Neuronal stem cell (in vitro differentiated cells): ENCODE data around the gene RREB1.

Source experiments
- DNase-seq: peaks from one replicate; pipeline ENCODE4 v3.0.0-alpha.2; 2013; ENCODE audit warnings: low spot score
- H2AFZ ChIP-seq: one replicate; pipeline ENCODE4 v1.6.1; 2013; ENCODE audit warnings: mild to moderate bottlenecking, low read length, inconsistent platforms
- H2AK5ac ChIP-seq: 2 replicates; pipeline ENCODE4 v1.6.1; 2013; ENCODE audit warnings: low read depth, mild to moderate bottlenecking, inconsistent platforms, low read length, moderate library complexity, mixed read lengths
- H2BK120ac ChIP-seq: 2 replicates; pipeline ENCODE4 v1.6.1; 2013; ENCODE audit warnings: low read depth, mild to moderate bottlenecking, inconsistent platforms, low read length, moderate library complexity, mixed read lengths
- H2BK12ac ChIP-seq: one replicate; pipeline ENCODE4 v1.6.1; 2013; ENCODE audit warnings: low read length, inconsistent platforms
- H2BK15ac ChIP-seq: 2 replicates; pipeline ENCODE4 v1.6.1; 2013; ENCODE audit warnings: mild to moderate bottlenecking, low read length, inconsistent platforms, mixed read lengths
- H2BK5ac ChIP-seq: one replicate; pipeline ENCODE4 v1.6.1; 2013; ENCODE audit warnings: inconsistent platforms, mild to moderate bottlenecking, low read length, moderate library complexity
- H3K14ac ChIP-seq: one replicate; pipeline ENCODE4 v1.6.1; 2013; ENCODE audit warnings: low read length, inconsistent platforms
- H3K18ac ChIP-seq: 2 replicates; pipeline ENCODE4 v1.6.1; 2013; ENCODE audit warnings: low read length, inconsistent platforms
- H3K23ac ChIP-seq: 2 replicates; pipeline ENCODE4 v1.6.1; 2013; ENCODE audit warnings: low read depth, mild to moderate bottlenecking, mixed read lengths, low read length, inconsistent platforms; ENCODE audit not compliant: poor library complexity
- H3K27ac ChIP-seq: replicated peaks from 3 replicates; pipeline ENCODE4 v1.5.1; 2013; ENCODE audit warnings: low read length, inconsistent platforms
- H3K27me3 ChIP-seq, 3 experiments: 2 replicates each; pipeline ENCODE4 v1.6.1; 2013; ENCODE audit warnings: low read length in 3 of 3, mild to moderate bottlenecking in 2 of 3, inconsistent platforms in 1 of 3, low read depth in 1 of 3, mixed read lengths in 1 of 3, moderate library complexity in 1 of 3; ENCODE audit not compliant: control insufficient read depth in 3 of 3, insufficient read depth in 3 of 3
- H3K36me3 ChIP-seq, 2 donors: replicated peaks in 1 of 2; 2 replicates each; pipeline ENCODE4 v1.6.1; 2013; ENCODE audit warnings: low read length in 2 of 2; ENCODE audit not compliant: control insufficient read depth in 2 of 2, insufficient read depth in 2 of 2
- H3K4ac ChIP-seq: 2 replicates; pipeline ENCODE4 v1.6.1; 2013; ENCODE audit warnings: inconsistent platforms, mild to moderate bottlenecking, low read length, moderate library complexity
- H3K4me1 ChIP-seq, 2 donors: 1 replicate in 1 of 2; 2 replicates in 1 of 2; pipeline ENCODE4 v1.6.1; 2013; ENCODE audit warnings: low read length in 2 of 2, low read depth in 1 of 2; ENCODE audit not compliant: control insufficient read depth in 2 of 2, insufficient read depth in 1 of 2
- H3K4me2 ChIP-seq: one replicate; pipeline ENCODE4 v1.6.1; 2013; ENCODE audit warnings: mild to moderate bottlenecking, low read length, inconsistent platforms; ENCODE audit not compliant: insufficient read depth, poor library complexity, severe bottlenecking
- H3K4me3 ChIP-seq, 2 donors: 2 replicates each; pipeline ENCODE4 v1.5.1; 2013; ENCODE audit warnings: low read length in 2 of 2, mild to moderate bottlenecking in 2 of 2, inconsistent platforms in 1 of 2, moderate library complexity in 1 of 2
- H3K79me1 ChIP-seq: one replicate; pipeline ENCODE4 v1.6.1; 2013; ENCODE audit warnings: low read depth, mild to moderate bottlenecking, inconsistent platforms, low read length, moderate library complexity
- H3K9ac ChIP-seq: one replicate; pipeline ENCODE4 v1.6.1; 2013; ENCODE audit warnings: mild to moderate bottlenecking, low read depth, low read length, inconsistent platforms; ENCODE audit not compliant: poor library complexity
- H3K9me3 ChIP-seq, 2 donors: replicated peaks in 1 of 2; 2 replicates each; pipeline versions ENCODE3 to v1.6.1; 2013; ENCODE audit warnings: low read length in 2 of 2, mild to moderate bottlenecking in 2 of 2, inconsistent platforms in 1 of 2, low read depth in 1 of 2, mixed read lengths in 1 of 2, moderate library complexity in 1 of 2; ENCODE audit not compliant: control insufficient read depth in 2 of 2, insufficient read depth in 1 of 2
- H4K8ac ChIP-seq: one replicate; pipeline ENCODE4 v1.6.1; 2013; ENCODE audit warnings: low read depth, mild to moderate bottlenecking, inconsistent platforms, low read length, moderate library complexity
- H4K91ac ChIP-seq: one replicate; pipeline ENCODE4 v1.6.1; 2013; ENCODE audit warnings: low read length, low read depth, mild to moderate bottlenecking, inconsistent platforms; ENCODE audit not compliant: poor library complexity
- WGBS, 2 donors: extraction: QIAGEN DNeasy Blood & Tissue Kit; methylation state at CpG; one replicate each; pipeline ENCODE4 v1.1.7; 2013; ENCODE audit warnings: missing lambda C conversion rate in 2 of 2, mixed read lengths in 1 of 2; ENCODE audit not compliant: insufficient read length in 2 of 2, insufficient replicate concordance in 1 of 2; ENCODE audit errors: extremely low coverage in 2 of 2; 5-methylcytosine and 5-hydroxymethylcytosine counted together

Gene RREB1

GRCh38 chr6:7078856-7079255 is 28.9 kb upstream of the RREB1 start:
- Histone ChIP-seq H2AK5ac (no peak overlapping the region), H2BK12ac (no peak overlapping the region), H3K36me3 (no peaks in the 10 kb centered on the region), H4K8ac (no peak overlapping the region), H3K9me3 (no peaks in the 10 kb centered on the region), H3K18ac (no peak overlapping the region), H3K4me3 (no peak overlapping the region), H3K79me1 (no peaks in the 10 kb centered on the region), H2AFZ (no peak overlapping the region), H2BK15ac (no peak overlapping the region), H3K27ac (no peak overlapping the region), H3K4me1 (no peaks in the 10 kb centered on the region), H3K23ac (no peak overlapping the region), H3K4ac (no peak overlapping the region), H2BK5ac (no peak overlapping the region), H3K4me2 (no peak overlapping the region), H3K27me3 (peaks cover 0 to 6% (median 5%) of the 10 kb centered on the region in 3 experiments), H4K91ac (no peak overlapping the region), H3K9ac (no peak overlapping the region), H3K14ac (no peak overlapping the region), H2BK120ac (no peak overlapping the region)
- DNase-seq: no peak
- 100% methylated on average over 1 of the region's 6 CpGs; no CpG with 5 or more reads in 1 of the 2 donors for WGBS, 2 donors

- Histone ChIP-seq H2AK5ac (no peak overlapping the region), H3K27me3 (peaks cover 0 to 14% (median 5%) of the 10 kb centered on the region in 3 experiments), H3K4me1 (no peaks in the 10 kb centered on the region), H3K4ac (no peak overlapping the region), H2BK15ac (no peak overlapping the region), H3K4me2 (no peak overlapping the region), H4K91ac (no peak overlapping the region), H2BK120ac (no peak overlapping the region), H3K79me1 (no peaks in the 10 kb centered on the region), H3K23ac (no peak overlapping the region), H3K27ac (no peak overlapping the region), H3K4me3 (no peak overlapping the region), H3K18ac (no peak overlapping the region), H2BK5ac (no peak overlapping the region), H3K36me3 (no peaks in the 10 kb centered on the region), H3K14ac (no peak overlapping the region), H2BK12ac (no peak overlapping the region), H2AFZ (no peak overlapping the region), H3K9ac (no peak overlapping the region), H3K9me3 (no peaks in the 10 kb centered on the region), H4K8ac (no peak overlapping the region)
- DNase-seq: no peak
- WGBS, 2 donors: no CpG with 5 or more reads among the region's 2 CpGs
These were observed 27.4 kb upstream of the RREB1 start for GRCh38 chr6:7080311-7080710.

GRCh38 chr6:7085911-7086310 is 21.9 kb upstream of the RREB1 start:
- H4K8ac ChIP-seq: no peak overlapping the region
- H3K79me1 ChIP-seq: no peaks in the 10 kb centered on the region
- no peak overlapping the region for H3K14ac ChIP-seq
- H3K27me3 ChIP-seq: peaks cover 0 to 39% (median 10%) of the 10 kb centered on the region in 3 experiments
- H3K23ac ChIP-seq: no peak overlapping the region
- H3K27ac ChIP-seq: no peak overlapping the region
- no peak overlapping the region for H2AK5ac ChIP-seq
- H4K91ac ChIP-seq: no peak overlapping the region
- H3K4me3 ChIP-seq: no peak overlapping the region
- WGBS, 2 donors: no CpG with 5 or more reads among the region's 1 CpG
- no peak overlapping the region for H3K9ac ChIP-seq
- H2BK15ac ChIP-seq: no peak overlapping the region
- H3K9me3 ChIP-seq: no peaks in the 10 kb centered on the region
- no peak overlapping the region for H2AFZ ChIP-seq
- no peak for DNase-seq
- no peak overlapping the region for H3K4ac ChIP-seq
- no peaks in the 10 kb centered on the region for H3K36me3 ChIP-seq
- H2BK5ac ChIP-seq: no peak overlapping the region
- H2BK120ac ChIP-seq: no peak overlapping the region
- H3K4me1 ChIP-seq: peaks cover 0 to 5% of the 10 kb centered on the region in 2 donors
- H2BK12ac ChIP-seq: no peak overlapping the region
- no peak overlapping the region for H3K18ac ChIP-seq
- no peak overlapping the region for H3K4me2 ChIP-seq

DNA sequence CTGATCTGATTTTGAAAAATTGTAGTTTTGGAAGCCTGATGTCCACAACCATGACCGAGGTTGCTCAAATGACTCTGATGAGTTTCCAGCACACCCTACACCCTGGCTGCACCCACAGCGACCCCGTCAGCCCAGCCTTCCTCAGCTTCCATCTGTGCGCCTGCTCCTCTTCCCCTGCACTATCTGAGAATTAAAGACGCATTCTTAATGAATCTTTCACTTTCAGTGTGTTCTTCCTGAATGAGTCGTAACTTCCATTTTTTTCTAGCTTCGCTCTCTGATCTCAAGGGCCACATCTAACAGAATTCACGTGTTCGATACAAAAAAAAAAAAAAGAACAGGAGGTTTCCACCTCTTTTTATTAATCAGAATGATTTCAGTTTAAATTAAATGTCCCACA is 21.3 kb upstream of the RREB1 start:
- DNase-seq: no peak
- H2AK5ac ChIP-seq: no peak overlapping the region
- H3K79me1 ChIP-seq: no peaks in the 10 kb centered on the region
- H3K9me3 ChIP-seq: no peaks in the 10 kb centered on the region
- no peak overlapping the region for H3K18ac ChIP-seq
- H3K4me1 ChIP-seq: peaks cover 0 to 5% of the 10 kb centered on the region in 2 donors
- no peak overlapping the region for H3K14ac ChIP-seq
- WGBS, 2 donors: no CpG with 5 or more reads among the region's 9 CpGs
- no peak overlapping the region for H4K8ac ChIP-seq
- H2BK15ac ChIP-seq: no peak overlapping the region
- no peak overlapping the region for H3K27ac ChIP-seq
- H2AFZ ChIP-seq: peak overlapping the region; percentile 36
- no peak overlapping the region for H3K4ac ChIP-seq
- no peak overlapping the region for H4K91ac ChIP-seq
- no peak overlapping the region for H3K23ac ChIP-seq
- H2BK120ac ChIP-seq: no peak overlapping the region
- no peak overlapping the region for H2BK12ac ChIP-seq
- no peak overlapping the region for H3K9ac ChIP-seq
- H3K36me3 ChIP-seq: no peaks in the 10 kb centered on the region
- peaks cover 0 to 39% (median 10%) of the 10 kb centered on the region in 3 experiments for H3K27me3 ChIP-seq
- no peak overlapping the region for H3K4me3 ChIP-seq
- H2BK5ac ChIP-seq: no peak overlapping the region
- no peak overlapping the region for H3K4me2 ChIP-seq
